Osteocyte (in vitro differentiated cells): ENCODE results near the gene ATXN10. TPM values are rescaled to one million over a fixed set of nuclear protein-coding genes. Genes with fewer than 3 reads are reported as not detected.

Experiments
- DNase-seq: peaks from one replicate; pipeline ENCODE4 v3.0.0; 2021; ENCODE audit warnings: mixed read lengths; ENCODE audit not compliant: unreplicated experiment; ENCODE audit errors: extremely low spot score
- H3K27ac Mint-ChIP-seq: one replicate; pipeline ENCODE4 v1.8.0; 2021; ENCODE audit warnings: mild to moderate bottlenecking, mixed read lengths; ENCODE audit not compliant: unreplicated experiment
- H3K27me3 Mint-ChIP-seq: one replicate; pipeline ENCODE4 v1.8.0; 2021; ENCODE audit warnings: mixed read lengths; ENCODE audit not compliant: unreplicated experiment
- H3K36me3 Mint-ChIP-seq: one replicate; pipeline ENCODE4 v1.8.0; 2021; ENCODE audit warnings: mixed read lengths; ENCODE audit not compliant: unreplicated experiment
- H3K4me1 Mint-ChIP-seq: one replicate; pipeline ENCODE4 v1.8.0; 2021; ENCODE audit warnings: mixed read lengths; ENCODE audit not compliant: unreplicated experiment
- H3K4me3 Mint-ChIP-seq: one replicate; pipeline ENCODE4 v1.8.0; 2021; ENCODE audit warnings: mild to moderate bottlenecking, moderate library complexity, mixed read lengths; ENCODE audit not compliant: unreplicated experiment
- H3K9me3 Mint-ChIP-seq: one replicate; pipeline ENCODE4 v1.8.0; 2021; ENCODE audit warnings: mixed read lengths; ENCODE audit not compliant: unreplicated experiment
- total RNA-seq: library from RNA; stranded (reverse); gene quantifications from 2 replicates; pipeline ENCODE4 v1.2.1, GENCODE V29; 2021
- TF ChIP-seq, protein P1 (sequence below): fragments of 200-600 bp; sonication (generic); IDR thresholded peaks from 2 replicates; pipeline ENCODE4 v1.5.0; 2021; ENCODE audit warnings: antibody characterized with exemption, mild to moderate bottlenecking, moderate library complexity

The ATXN10 gene
- total RNA-seq, 1 donor from 2014 or later: 164 TPM

- DNase-seq: peak; percentile 44
- Mint-ChIP-seq H3K4me1 (peaks cover 4% of the 10 kb centered on the region), H3K36me3 (peaks cover 3% of the 10 kb centered on the region), H3K4me3 (no peak overlapping the region), H3K9me3 (no peaks in the 10 kb centered on the region), H3K27me3 (peaks cover 25% of the 10 kb centered on the region), H3K27ac (no peak overlapping the region)
- TF ChIP-seq, protein P1, sequence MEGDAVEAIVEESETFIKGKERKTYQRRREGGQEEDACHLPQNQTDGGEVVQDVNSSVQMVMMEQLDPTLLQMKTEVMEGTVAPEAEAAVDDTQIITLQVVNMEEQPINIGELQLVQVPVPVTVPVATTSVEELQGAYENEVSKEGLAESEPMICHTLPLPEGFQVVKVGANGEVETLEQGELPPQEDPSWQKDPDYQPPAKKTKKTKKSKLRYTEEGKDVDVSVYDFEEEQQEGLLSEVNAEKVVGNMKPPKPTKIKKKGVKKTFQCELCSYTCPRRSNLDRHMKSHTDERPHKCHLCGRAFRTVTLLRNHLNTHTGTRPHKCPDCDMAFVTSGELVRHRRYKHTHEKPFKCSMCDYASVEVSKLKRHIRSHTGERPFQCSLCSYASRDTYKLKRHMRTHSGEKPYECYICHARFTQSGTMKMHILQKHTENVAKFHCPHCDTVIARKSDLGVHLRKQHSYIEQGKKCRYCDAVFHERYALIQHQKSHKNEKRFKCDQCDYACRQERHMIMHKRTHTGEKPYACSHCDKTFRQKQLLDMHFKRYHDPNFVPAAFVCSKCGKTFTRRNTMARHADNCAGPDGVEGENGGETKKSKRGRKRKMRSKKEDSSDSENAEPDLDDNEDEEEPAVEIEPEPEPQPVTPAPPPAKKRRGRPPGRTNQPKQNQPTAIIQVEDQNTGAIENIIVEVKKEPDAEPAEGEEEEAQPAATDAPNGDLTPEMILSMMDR: no peak
Observed at GRCh38 chr22:45650721-45651120, 20.9 kb upstream of the ATXN10 start.

DNA sequence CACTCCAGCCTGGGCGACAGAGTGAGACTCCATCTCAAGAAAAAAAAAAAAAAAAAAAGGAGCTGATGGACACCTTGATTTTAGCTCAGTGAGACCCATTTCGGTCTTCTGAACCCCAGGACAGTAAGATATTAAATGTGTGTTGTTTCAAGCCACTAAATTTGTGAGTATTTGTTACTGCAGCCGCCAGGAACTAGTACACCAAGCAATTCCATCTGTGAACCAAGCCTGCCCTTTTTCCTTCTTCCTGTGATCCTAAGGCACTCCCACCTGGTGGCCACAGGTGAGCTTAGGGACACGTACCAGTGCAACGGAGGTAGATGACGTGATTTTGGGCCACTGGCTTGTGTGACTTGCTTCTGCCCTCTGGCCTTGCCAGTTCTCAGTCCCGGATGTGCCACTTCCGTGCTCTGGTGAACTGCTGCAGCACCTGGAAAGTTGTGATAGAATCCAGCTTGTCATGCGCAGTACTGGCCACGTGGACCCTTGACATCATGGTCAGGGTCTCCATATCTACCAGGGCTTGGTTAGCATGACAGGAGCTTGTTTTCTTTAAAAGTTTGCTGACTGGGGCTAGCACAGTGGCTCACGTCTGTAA is 19.6 kb upstream of the ATXN10 start:
- H3K36me3 Mint-ChIP-seq: peaks cover 3% of the 10 kb centered on the region
- H3K9me3 Mint-ChIP-seq: no peaks in the 10 kb centered on the region
- H3K4me1 Mint-ChIP-seq: peaks cover 1% of the 10 kb centered on the region
- no peak for DNase-seq
- TF ChIP-seq, protein P1: no peak
- no peak overlapping the region for H3K4me3 Mint-ChIP-seq
- H3K27me3 Mint-ChIP-seq: peaks cover 30% of the 10 kb centered on the region
- H3K27ac Mint-ChIP-seq: no peak overlapping the region

- TF ChIP-seq, protein P1: no peak
- peaks cover 31% of the 10 kb centered on the region for H3K27me3 Mint-ChIP-seq
- no peaks in the 10 kb centered on the region for H3K36me3 Mint-ChIP-seq
- H3K4me3 Mint-ChIP-seq: no peak overlapping the region
- peaks cover 1% of the 10 kb centered on the region for H3K4me1 Mint-ChIP-seq
- no peak for DNase-seq
- H3K27ac Mint-ChIP-seq: no peak overlapping the region
- no peaks in the 10 kb centered on the region for H3K9me3 Mint-ChIP-seq
Observed at GRCh38 chr22:45656577-45656976, 15.1 kb upstream of the ATXN10 start.

GRCh38 chr22:45657701-45658100 is 13.9 kb upstream of the ATXN10 start:
- H3K27ac Mint-ChIP-seq: no peak overlapping the region
- DNase-seq: no peak
- H3K27me3 Mint-ChIP-seq: peaks cover 33% of the 10 kb centered on the region
- TF ChIP-seq, protein P1: no peak
- no peaks in the 10 kb centered on the region for H3K9me3 Mint-ChIP-seq
- peaks cover 1% of the 10 kb centered on the region for H3K4me1 Mint-ChIP-seq
- no peaks in the 10 kb centered on the region for H3K36me3 Mint-ChIP-seq
- H3K4me3 Mint-ChIP-seq: no peak overlapping the region

DNA sequence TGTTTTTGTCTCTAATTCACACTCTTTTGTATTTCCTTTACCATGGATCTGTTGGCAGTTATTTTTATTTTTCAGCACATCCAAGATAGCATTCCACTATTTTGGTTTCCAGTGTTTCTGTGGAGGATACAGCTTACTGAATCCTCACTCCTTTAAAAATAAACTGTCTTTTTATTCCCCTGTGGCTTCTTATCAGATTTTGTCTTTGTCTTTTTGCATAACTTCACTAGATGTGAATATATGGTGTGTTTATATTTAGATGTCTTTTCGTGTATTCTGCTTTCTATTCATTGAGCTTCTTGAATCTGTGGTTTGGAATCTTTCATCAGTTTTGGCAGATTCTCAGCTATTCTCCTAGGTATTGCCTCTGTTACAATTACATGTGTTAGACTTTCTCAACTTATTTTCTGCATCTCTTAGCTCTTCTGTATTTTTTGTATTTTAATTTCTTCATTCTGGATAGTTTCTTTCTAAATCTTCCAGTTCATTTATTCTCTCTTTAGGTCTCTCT is 7.4 kb upstream of the ATXN10 start:
- H3K36me3 Mint-ChIP-seq: peaks cover 9% of the 10 kb centered on the region
- no peak overlapping the region for H3K4me3 Mint-ChIP-seq
- no peaks in the 10 kb centered on the region for H3K4me1 Mint-ChIP-seq
- no peak for DNase-seq
- no peak overlapping the region for H3K27ac Mint-ChIP-seq
- peaks cover 4% of the 10 kb centered on the region for H3K9me3 Mint-ChIP-seq
- peaks cover 45% of the 10 kb centered on the region for H3K27me3 Mint-ChIP-seq
- TF ChIP-seq, protein P1: no peak
